H9 (cell line): ENCODE results near the gene WIF1. TPM values are rescaled to one million over a fixed set of nuclear protein-coding genes. Genes with fewer than 3 reads are reported as not detected.

ENCODE experiments used
- DNase-seq: peaks from one replicate; pipeline ENCODE4 v3.0.0-alpha.2; 2017
- H2AFZ ChIP-seq: one replicate; pipeline ENCODE4 v1.6.1; 2013; ENCODE audit warnings: mild to moderate bottlenecking, low read length, control low read depth, moderate library complexity
- H2AK5ac ChIP-seq: 2 replicates; pipeline ENCODE4 v1.6.1; 2013; ENCODE audit warnings: low read length, control low read depth, mixed read lengths; ENCODE audit not compliant: insufficient read length
- H2BK120ac ChIP-seq: one replicate; pipeline ENCODE4 v1.6.1; 2013; ENCODE audit warnings: low read depth, mild to moderate bottlenecking, low read length, control low read depth, inconsistent platforms; ENCODE audit not compliant: poor library complexity, severe bottlenecking
- H2BK12ac ChIP-seq: 2 replicates; pipeline ENCODE4 v1.6.1; 2013; ENCODE audit warnings: low read length, control low read depth, mixed read lengths, low read depth; ENCODE audit not compliant: insufficient read length
- H2BK15ac ChIP-seq: 2 replicates; pipeline ENCODE4 v1.6.1; 2013; ENCODE audit warnings: low read depth, low read length, control low read depth
- H2BK20ac ChIP-seq: one replicate; pipeline ENCODE4 v1.6.1; 2013; ENCODE audit warnings: low read depth, mild to moderate bottlenecking, low read length, control low read depth, inconsistent platforms; ENCODE audit not compliant: poor library complexity, severe bottlenecking
- H2BK5ac ChIP-seq: 2 replicates; pipeline ENCODE4 v1.6.1; 2013; ENCODE audit warnings: low read length, control low read depth, mixed read lengths; ENCODE audit not compliant: insufficient read length
- H3K14ac ChIP-seq: 2 replicates; pipeline ENCODE4 v1.6.1; 2013; ENCODE audit warnings: low read length, control low read depth; ENCODE audit not compliant: insufficient read depth
- H3K18ac ChIP-seq: 2 replicates; pipeline ENCODE4 v1.6.1; 2013; ENCODE audit warnings: low read depth, mild to moderate bottlenecking, mixed read lengths, low read length, control low read depth; ENCODE audit not compliant: insufficient read length
- H3K23ac ChIP-seq: 2 replicates; pipeline ENCODE4 v1.6.1; 2013; ENCODE audit warnings: low read length, control low read depth, mixed read lengths, low read depth; ENCODE audit not compliant: insufficient read length
- H3K23me2 ChIP-seq: 2 replicates; pipeline ENCODE4 v1.6.1; 2013; ENCODE audit warnings: low read depth, mild to moderate bottlenecking, mixed read lengths, low read length, control low read depth; ENCODE audit not compliant: insufficient read length, poor library complexity, severe bottlenecking
- H3K27ac ChIP-seq: 2 replicates; pipeline ENCODE4 v1.5.1; 2013; ENCODE audit warnings: low read length, control low read depth, mixed read lengths, low read depth; ENCODE audit not compliant: insufficient read length
- H3K27me3 ChIP-seq: 2 replicates; pipeline ENCODE4 v1.6.1; 2013; ENCODE audit warnings: low read length, control low read depth, inconsistent platforms; ENCODE audit not compliant: insufficient read depth
- H3K4ac ChIP-seq: 2 replicates; pipeline ENCODE4 v1.6.1; 2013; ENCODE audit warnings: low read depth, mild to moderate bottlenecking, control low read depth, inconsistent platforms, low read length, moderate library complexity
- H3K4me1 ChIP-seq: 2 replicates; pipeline ENCODE4 v1.6.1; 2013; ENCODE audit warnings: low read length, control low read depth, inconsistent platforms; ENCODE audit not compliant: insufficient read depth
- H3K4me2 ChIP-seq: 2 replicates; pipeline ENCODE4 v1.6.1; 2013; ENCODE audit warnings: low read length, control low read depth, mixed read lengths; ENCODE audit not compliant: insufficient read length, insufficient read depth
- H3K56ac ChIP-seq: 2 replicates; pipeline ENCODE4 v1.6.1; 2013; ENCODE audit warnings: low read depth, mild to moderate bottlenecking, mixed read lengths, low read length, control low read depth; ENCODE audit not compliant: insufficient read length
- H3K79me1 ChIP-seq: 2 replicates; pipeline ENCODE4 v1.6.1; 2013; ENCODE audit warnings: low read depth, mild to moderate bottlenecking, moderate library complexity, low read length, control low read depth, inconsistent platforms; ENCODE audit not compliant: insufficient read depth, poor library complexity, severe bottlenecking
- H3K79me2 ChIP-seq: 2 replicates; pipeline ENCODE4 v1.6.1; 2013; ENCODE audit warnings: low read length, control low read depth, inconsistent platforms; ENCODE audit not compliant: insufficient read depth
- H3K9ac ChIP-seq: 2 replicates; pipeline ENCODE4 v1.6.1; 2013; ENCODE audit warnings: low read length, control low read depth, mixed read lengths; ENCODE audit not compliant: insufficient read length; ENCODE audit errors: extremely low read depth
- H3K9me3 ChIP-seq: one replicate; pipeline ENCODE4 v1.6.1; 2013; ENCODE audit warnings: low read depth, low read length, inconsistent platforms; ENCODE audit not compliant: control insufficient read depth
- H3T11ph ChIP-seq: one replicate; pipeline ENCODE4 v1.6.1; 2013; ENCODE audit warnings: mild to moderate bottlenecking, low read length, control low read depth, inconsistent platforms
- H4K20me1 ChIP-seq: one replicate; pipeline ENCODE4 v1.6.1; 2013; ENCODE audit not compliant: control insufficient read depth, insufficient read length, insufficient read depth
- H4K5ac ChIP-seq: 2 replicates; pipeline ENCODE4 v1.6.1; 2013; ENCODE audit warnings: low read depth, mild to moderate bottlenecking, mixed read lengths, low read length, control low read depth; ENCODE audit not compliant: insufficient read length
- H4K8ac ChIP-seq: replicated peaks from 2 replicates; pipeline ENCODE4 v1.6.1; 2013; ENCODE audit warnings: low read length, control low read depth, mixed read lengths, low read depth; ENCODE audit not compliant: insufficient read length
- H4K91ac ChIP-seq: 2 replicates; pipeline ENCODE4 v1.6.1; 2013; ENCODE audit warnings: low read depth, mild to moderate bottlenecking, moderate library complexity, mixed read lengths, low read length, control low read depth; ENCODE audit not compliant: insufficient read length
- H3K27ac Mint-ChIP-seq, 3 experiments: 2 replicates in 2 of 3; 3 replicates in 1 of 3; pipeline ENCODE4 v1.8.0; 2020 to 2021; ENCODE audit warnings: mixed read lengths in 3 of 3, mild to moderate bottlenecking in 1 of 3, moderate library complexity in 1 of 3
- H3K27me3 Mint-ChIP-seq: 2 replicates; pipeline ENCODE4 v1.8.0; 2021; ENCODE audit warnings: low read depth, mild to moderate bottlenecking, moderate library complexity, mixed read lengths
- H3K36me3 Mint-ChIP-seq, 3 experiments: 2 replicates in 2 of 3; 3 replicates in 1 of 3; pipeline ENCODE4 v1.8.0; 2020 to 2021; ENCODE audit warnings: low read depth in 3 of 3, mixed read lengths in 3 of 3; ENCODE audit not compliant: insufficient read depth in 1 of 3
- H3K4me1 Mint-ChIP-seq, 2 experiments: 2 replicates each; pipeline ENCODE4 v1.8.0; 2020; ENCODE audit warnings: mixed read lengths in 2 of 2
- H3K4me3 Mint-ChIP-seq, 2 experiments: 2 replicates in 1 of 2; 3 replicates in 1 of 2; pipeline ENCODE4 v1.8.0; 2020 to 2021; ENCODE audit warnings: mild to moderate bottlenecking in 2 of 2, mixed read lengths in 2 of 2, moderate library complexity in 1 of 2
- H3K9me3 Mint-ChIP-seq, 2 experiments: 2 replicates in 1 of 2; 3 replicates in 1 of 2; pipeline ENCODE4 v1.8.0; 2020; ENCODE audit warnings: mild to moderate bottlenecking in 2 of 2, mixed read lengths in 2 of 2, moderate library complexity in 1 of 2
- WGBS: extraction: QIAGEN DNeasy Blood & Tissue Kit; methylation state at CpG from one replicate; pipeline ENCODE4 v1.1.7; 2013; ENCODE audit warnings: missing lambda C conversion rate, low lambda C conversion rate, mixed read lengths; ENCODE audit not compliant: insufficient read length; ENCODE audit errors: extremely low coverage; 5-methylcytosine and 5-hydroxymethylcytosine counted together
- total RNA-seq: library from RNA; stranded (reverse); gene quantifications from 2 replicates; pipeline ENCODE4 v1.2.1, GENCODE V29; 2021
- TF ChIP-seq, protein P1 (sequence below): fragments of 200-600 bp; sonication (generic); conservative IDR thresholded peaks from 3 replicates; pipeline ENCODE4 v1.8.0; 2021; ENCODE audit warnings: antibody characterized with exemption, mild to moderate bottlenecking

The WIF1 gene
- total RNA-seq, 1 experiment from 2014 or later, result 0.98 TPM

GRCh38 chr12:65119063-65119462, 2.0 kb downstream of the WIF1 start:
- H3K9me3 ChIP-seq, result no peaks in the 10 kb centered on the region
- no peak overlapping the region for H3K23ac ChIP-seq
- no peaks in the 10 kb centered on the region for H3K79me2 ChIP-seq
- H2AFZ ChIP-seq, result no peak overlapping the region
- no peaks in the 10 kb centered on the region for H3K4me1 ChIP-seq
- no peak overlapping the region for H2BK15ac ChIP-seq
- Mint-ChIP-seq H3K27me3 (peaks cover 58% of the 10 kb centered on the region), H3K27ac (no peak overlapping the region), H3K9me3 (no peaks in the 10 kb centered on the region), H3K4me3 (no peak overlapping the region), H3K36me3 (no peaks in the 10 kb centered on the region), H3K4me1 (peaks cover 4 to 5% of the 10 kb centered on the region in 2 experiments; a peak in 1 of 4 replicates)
- H2BK120ac ChIP-seq, result no peak overlapping the region
- TF ChIP-seq, protein P1, sequence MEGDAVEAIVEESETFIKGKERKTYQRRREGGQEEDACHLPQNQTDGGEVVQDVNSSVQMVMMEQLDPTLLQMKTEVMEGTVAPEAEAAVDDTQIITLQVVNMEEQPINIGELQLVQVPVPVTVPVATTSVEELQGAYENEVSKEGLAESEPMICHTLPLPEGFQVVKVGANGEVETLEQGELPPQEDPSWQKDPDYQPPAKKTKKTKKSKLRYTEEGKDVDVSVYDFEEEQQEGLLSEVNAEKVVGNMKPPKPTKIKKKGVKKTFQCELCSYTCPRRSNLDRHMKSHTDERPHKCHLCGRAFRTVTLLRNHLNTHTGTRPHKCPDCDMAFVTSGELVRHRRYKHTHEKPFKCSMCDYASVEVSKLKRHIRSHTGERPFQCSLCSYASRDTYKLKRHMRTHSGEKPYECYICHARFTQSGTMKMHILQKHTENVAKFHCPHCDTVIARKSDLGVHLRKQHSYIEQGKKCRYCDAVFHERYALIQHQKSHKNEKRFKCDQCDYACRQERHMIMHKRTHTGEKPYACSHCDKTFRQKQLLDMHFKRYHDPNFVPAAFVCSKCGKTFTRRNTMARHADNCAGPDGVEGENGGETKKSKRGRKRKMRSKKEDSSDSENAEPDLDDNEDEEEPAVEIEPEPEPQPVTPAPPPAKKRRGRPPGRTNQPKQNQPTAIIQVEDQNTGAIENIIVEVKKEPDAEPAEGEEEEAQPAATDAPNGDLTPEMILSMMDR, result no peak
- H3T11ph ChIP-seq, result no peak overlapping the region
- no peak overlapping the region for H2BK12ac ChIP-seq
- H2AK5ac ChIP-seq, result no peak overlapping the region
- WGBS, result no CpG with 5 or more reads among the region's 3 CpGs
- no peaks in the 10 kb centered on the region for H3K79me1 ChIP-seq
- no peak overlapping the region for H3K4me2 ChIP-seq
- H3K27ac ChIP-seq, result no peak overlapping the region
- no peak overlapping the region for H4K5ac ChIP-seq
- H4K20me1 ChIP-seq, result no peaks in the 10 kb centered on the region
- no peak overlapping the region for H3K4ac ChIP-seq
- no peak overlapping the region for H4K8ac ChIP-seq
- no peak overlapping the region for H3K9ac ChIP-seq
- no peak overlapping the region for H2BK20ac ChIP-seq
- H3K56ac ChIP-seq, result no peak overlapping the region
- no peak overlapping the region for H4K91ac ChIP-seq
- H3K14ac ChIP-seq, result no peak overlapping the region
- H3K23me2 ChIP-seq, result peaks cover 5% of the 10 kb centered on the region
- H3K27me3 ChIP-seq, result peaks cover 2% of the 10 kb centered on the region; the same call in 1 of the 2 replicates
- no peak overlapping the region for H3K18ac ChIP-seq
- H2BK5ac ChIP-seq, result no peak overlapping the region
- DNase-seq, result no peak
